Measurements from ENCODE around the gene NANOS2.

GRCh38 chr19:45906221-45906620 is 8.4 kb downstream of the NANOS2 start:
- TF ChIP-seq, protein P1, sequence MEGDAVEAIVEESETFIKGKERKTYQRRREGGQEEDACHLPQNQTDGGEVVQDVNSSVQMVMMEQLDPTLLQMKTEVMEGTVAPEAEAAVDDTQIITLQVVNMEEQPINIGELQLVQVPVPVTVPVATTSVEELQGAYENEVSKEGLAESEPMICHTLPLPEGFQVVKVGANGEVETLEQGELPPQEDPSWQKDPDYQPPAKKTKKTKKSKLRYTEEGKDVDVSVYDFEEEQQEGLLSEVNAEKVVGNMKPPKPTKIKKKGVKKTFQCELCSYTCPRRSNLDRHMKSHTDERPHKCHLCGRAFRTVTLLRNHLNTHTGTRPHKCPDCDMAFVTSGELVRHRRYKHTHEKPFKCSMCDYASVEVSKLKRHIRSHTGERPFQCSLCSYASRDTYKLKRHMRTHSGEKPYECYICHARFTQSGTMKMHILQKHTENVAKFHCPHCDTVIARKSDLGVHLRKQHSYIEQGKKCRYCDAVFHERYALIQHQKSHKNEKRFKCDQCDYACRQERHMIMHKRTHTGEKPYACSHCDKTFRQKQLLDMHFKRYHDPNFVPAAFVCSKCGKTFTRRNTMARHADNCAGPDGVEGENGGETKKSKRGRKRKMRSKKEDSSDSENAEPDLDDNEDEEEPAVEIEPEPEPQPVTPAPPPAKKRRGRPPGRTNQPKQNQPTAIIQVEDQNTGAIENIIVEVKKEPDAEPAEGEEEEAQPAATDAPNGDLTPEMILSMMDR (IDR thresholded peaks at IDR 0.05): no peak
- TF ChIP-seq EZH2phosphoT487 (IDR thresholded peaks at IDR 0.05) (no peak), EZH2 (IDR thresholded peaks at IDR 0.05) (no peak)
